CD4-positive, alpha-beta T cell treated with Interleukin-2 at 100 ng/mL for 4 hours (primary cell): ENCODE results near the gene MILR1.
"Not testable (repeated sequence)": the region's sequence is repeated elsewhere in the genome, so short reads cannot be mapped to it uniquely, and the experiment has no call there.

ENCODE experiments used
- DNase-seq: peaks from one replicate; pipeline ENCODE4 v3.0.0-alpha.2; 2020; ENCODE audit warnings: low spot score

MILR1 gene

GRCh38 chr17:64448665-64449512, at the start of gene MILR1:
Gene MILR1, plus strand, starts transcription at chr17:64449115. Its CDS starts 54 bp downstream, at chr17:64449169.
- peak; percentile 9 for DNase-seq

- DNase-seq = no peak
These were observed 49.2 kb upstream of the MILR1 start for GRCh38 chr17:64399767-64400156.

GRCh38 chr17:64400642-64401041, 48.3 kb upstream of the MILR1 start:
- no peak for DNase-seq

GRCh38 chr17:64401244-64401860, 47.6 kb upstream of the MILR1 start:
- no peak for DNase-seq

- no peak for DNase-seq
These were observed 47.0 kb upstream of the MILR1 start for GRCh38 chr17:64401941-64402340.

- DNase-seq = no peak
These were observed 46.4 kb upstream of the MILR1 start for GRCh38 chr17:64402469-64402868.

- DNase-seq = no peak
These were observed 44.9 kb upstream of the MILR1 start for GRCh38 chr17:64403881-64404460.

- no peak for DNase-seq
These were observed 42.4 kb upstream of the MILR1 start for GRCh38 chr17:64406321-64407200.

GRCh38 chr17:64410750-64411490, 38.0 kb upstream of the MILR1 start:
- no peak for DNase-seq

GRCh38 chr17:64411999-64412771, 36.7 kb upstream of the MILR1 start:
- no peak for DNase-seq

GRCh38 chr17:64412944-64413381, 36.0 kb upstream of the MILR1 start:
- no peak for DNase-seq

- DNase-seq = no peak
These were observed 35.4 kb upstream of the MILR1 start for GRCh38 chr17:64413513-64413912.

- DNase-seq = peak; percentile 74
These were observed 30.2 kb upstream of the MILR1 start for GRCh38 chr17:64418506-64419339.

GRCh38 chr17:64420143-64420670, 28.7 kb upstream of the MILR1 start:
- peak; percentile 80 for DNase-seq

GRCh38 chr17:64422121-64422520, 26.8 kb upstream of the MILR1 start:
- not testable (repeated sequence) for DNase-seq

GRCh38 chr17:64423881-64424280, 25.0 kb upstream of the MILR1 start:
- DNase-seq = no peak

- no peak for DNase-seq
These were observed 24.5 kb upstream of the MILR1 start for GRCh38 chr17:64424324-64424849.

GRCh38 chr17:64425191-64425590, 23.7 kb upstream of the MILR1 start:
- no peak for DNase-seq

- DNase-seq = no peak
These were observed 22.3 kb upstream of the MILR1 start for GRCh38 chr17:64426596-64426995.
